Measurements from ENCODE around the gene CCDC50.

The CCDC50 gene

GRCh38 chr3:191368755-191369615, 39.8 kb downstream of the CCDC50 start:
- no peak overlapping the region for H4K8ac ChIP-seq (ENCODE audit: low read depth, low read length)
- DNase-seq = no peak
- H3K4me1 ChIP-seq (ENCODE audit: control insufficient read depth, low read depth, low read length) = no peaks in the 10 kb centered on the region
- no peak overlapping the region for H3K18ac ChIP-seq (ENCODE audit: low read length)
- H2AK5ac ChIP-seq (ENCODE audit: low read length) = no peak overlapping the region
- H2BK5ac ChIP-seq (ENCODE audit: low read length) = no peak overlapping the region
- no peaks in the 10 kb centered on the region for H3K36me3 ChIP-seq (ENCODE audit: control insufficient read depth, insufficient read depth, low read length)
- no peak overlapping the region for H3K4me2 ChIP-seq (ENCODE audit: low read length)
- H2BK15ac ChIP-seq (replicated peaks; ENCODE audit: low read depth) = no peak overlapping the region
- no peak overlapping the region for H3K4me3 ChIP-seq (ENCODE audit: low read length)
- no peak overlapping the region for H3K4ac ChIP-seq (ENCODE audit: low read depth, low read length)
- no peak overlapping the region for H3K23ac ChIP-seq (ENCODE audit: low read length)
- no peak overlapping the region for H3K56ac ChIP-seq (ENCODE audit: low read length)
- no CpG with 5 or more reads among the region's 5 CpGs for WGBS (ENCODE audit: extremely low coverage, insufficient coverage, low lambda C conversion rate)
- H3K27me3 ChIP-seq (ENCODE audit: insufficient read depth, low read length, poor library complexity) = no peaks in the 10 kb centered on the region
- H3K79me2 ChIP-seq (ENCODE audit: control insufficient read depth, insufficient read depth, low read length) = no peaks in the 10 kb centered on the region
- no peaks in the 10 kb centered on the region for H3K79me1 ChIP-seq (ENCODE audit: low read length)
- no peak overlapping the region for H4K5ac ChIP-seq (ENCODE audit: low read length)
- H3K9ac ChIP-seq (ENCODE audit: low read length) = no peak overlapping the region
- no peak overlapping the region for H2BK120ac ChIP-seq (ENCODE audit: low read depth, low read length)
- no peak overlapping the region for H3K27ac ChIP-seq (ENCODE audit: low read depth, low read length)

DNA sequence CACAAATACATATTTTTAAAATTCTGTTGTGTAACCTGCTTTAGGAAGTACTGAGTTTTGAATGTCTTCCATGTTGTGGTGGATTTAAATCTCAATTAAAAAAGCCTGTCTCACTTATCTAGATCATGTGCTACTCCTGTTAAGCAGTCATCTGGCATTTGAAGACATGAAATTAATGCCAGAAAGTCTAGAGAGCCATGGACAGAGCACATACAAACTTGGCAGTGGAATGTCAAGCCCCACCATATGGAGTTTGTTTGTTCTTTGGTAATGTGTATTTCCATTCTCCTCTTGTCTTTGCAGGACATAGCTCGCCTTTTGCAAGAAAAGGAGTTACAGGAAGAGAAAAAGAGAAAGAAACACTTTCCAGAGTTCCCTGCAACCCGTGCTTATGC, 40.4 kb downstream of the CCDC50 start:
- H2BK5ac ChIP-seq (ENCODE audit: low read length) = no peak overlapping the region
- H2BK120ac ChIP-seq (ENCODE audit: low read depth, low read length) = no peak overlapping the region
- H3K79me2 ChIP-seq (ENCODE audit: control insufficient read depth, insufficient read depth, low read length) = no peaks in the 10 kb centered on the region
- no peak overlapping the region for H3K4me3 ChIP-seq (ENCODE audit: low read length)
- WGBS (ENCODE audit: extremely low coverage, insufficient coverage, low lambda C conversion rate) = no CpG with 5 or more reads among the region's 2 CpGs
- no peak overlapping the region for H3K9ac ChIP-seq (ENCODE audit: low read length)
- H2BK15ac ChIP-seq (replicated peaks; ENCODE audit: low read depth) = no peak overlapping the region
- no peak overlapping the region for H3K56ac ChIP-seq (ENCODE audit: low read length)
- H2AK5ac ChIP-seq (ENCODE audit: low read length) = no peak overlapping the region
- DNase-seq = no peak
- no peak overlapping the region for H3K4me2 ChIP-seq (ENCODE audit: low read length)
- H3K79me1 ChIP-seq (ENCODE audit: low read length) = no peaks in the 10 kb centered on the region
- no peak overlapping the region for H4K8ac ChIP-seq (ENCODE audit: low read depth, low read length)
- H4K5ac ChIP-seq (ENCODE audit: low read length) = no peak overlapping the region
- no peaks in the 10 kb centered on the region for H3K36me3 ChIP-seq (ENCODE audit: control insufficient read depth, insufficient read depth, low read length)
- H3K4ac ChIP-seq (ENCODE audit: low read depth, low read length) = no peak overlapping the region
- no peak overlapping the region for H3K27ac ChIP-seq (ENCODE audit: low read depth, low read length)
- H3K4me1 ChIP-seq (ENCODE audit: control insufficient read depth, low read depth, low read length) = no peaks in the 10 kb centered on the region
- no peak overlapping the region for H3K18ac ChIP-seq (ENCODE audit: low read length)
- no peak overlapping the region for H3K23ac ChIP-seq (ENCODE audit: low read length)
- H3K27me3 ChIP-seq (ENCODE audit: insufficient read depth, low read length, poor library complexity) = no peaks in the 10 kb centered on the region

- Histone ChIP-seq H3K79me2 (ENCODE audit: control insufficient read depth, insufficient read depth, low read length) (no peaks in the 10 kb centered on the region), H2BK15ac (replicated peaks; ENCODE audit: low read depth) (no peak overlapping the region), H2AK5ac (ENCODE audit: low read length) (no peak overlapping the region), H3K4ac (ENCODE audit: low read depth, low read length) (no peak overlapping the region), H3K56ac (ENCODE audit: low read length) (no peak overlapping the region), H3K36me3 (ENCODE audit: control insufficient read depth, insufficient read depth, low read length) (no peaks in the 10 kb centered on the region), H3K4me1 (ENCODE audit: control insufficient read depth, low read depth, low read length) (peaks cover 1% of the 10 kb centered on the region), H3K79me1 (ENCODE audit: low read length) (no peaks in the 10 kb centered on the region), H3K4me2 (ENCODE audit: low read length) (no peak overlapping the region), H3K4me3 (ENCODE audit: low read length) (no peak overlapping the region), H2BK120ac (ENCODE audit: low read depth, low read length) (no peak overlapping the region), H4K5ac (ENCODE audit: low read length) (no peak overlapping the region), H4K8ac (ENCODE audit: low read depth, low read length) (no peak overlapping the region), H3K9ac (ENCODE audit: low read length) (no peak overlapping the region), H3K23ac (ENCODE audit: low read length) (no peak overlapping the region), H3K27me3 (ENCODE audit: insufficient read depth, low read length, poor library complexity) (no peaks in the 10 kb centered on the region), H2BK5ac (ENCODE audit: low read length) (no peak overlapping the region), H3K18ac (ENCODE audit: low read length) (no peak overlapping the region), H3K27ac (ENCODE audit: low read depth, low read length) (no peak overlapping the region)
- no peak for DNase-seq
- 100% methylated on average over 2 of the region's 2 CpGs for WGBS (ENCODE audit: extremely low coverage, insufficient coverage, low lambda C conversion rate)
Measured at GRCh38 chr3:191372122-191372521, 42.9 kb downstream of the CCDC50 start.

GRCh38 chr3:191373327-191373726, 44.1 kb downstream of the CCDC50 start:
- H4K5ac ChIP-seq (ENCODE audit: low read length) = no peak overlapping the region
- no peak overlapping the region for H3K9ac ChIP-seq (ENCODE audit: low read length)
- H3K56ac ChIP-seq (ENCODE audit: low read length) = no peak overlapping the region
- no peaks in the 10 kb centered on the region for H3K27me3 ChIP-seq (ENCODE audit: insufficient read depth, low read length, poor library complexity)
- no peak overlapping the region for H3K4ac ChIP-seq (ENCODE audit: low read depth, low read length)
- no peak overlapping the region for H3K4me2 ChIP-seq (ENCODE audit: low read length)
- H3K36me3 ChIP-seq (ENCODE audit: control insufficient read depth, insufficient read depth, low read length) = no peaks in the 10 kb centered on the region
- WGBS (ENCODE audit: extremely low coverage, insufficient coverage, low lambda C conversion rate) = no CpG with 5 or more reads among the region's 4 CpGs
- no peak overlapping the region for H2BK5ac ChIP-seq (ENCODE audit: low read length)
- no peaks in the 10 kb centered on the region for H3K79me2 ChIP-seq (ENCODE audit: control insufficient read depth, insufficient read depth, low read length)
- H3K27ac ChIP-seq (ENCODE audit: low read depth, low read length) = no peak overlapping the region
- H4K8ac ChIP-seq (ENCODE audit: low read depth, low read length) = no peak overlapping the region
- peaks cover 1% of the 10 kb centered on the region for H3K4me1 ChIP-seq (ENCODE audit: control insufficient read depth, low read depth, low read length)
- H3K23ac ChIP-seq (ENCODE audit: low read length) = no peak overlapping the region
- no peak overlapping the region for H2AK5ac ChIP-seq (ENCODE audit: low read length)
- no peak overlapping the region for H2BK120ac ChIP-seq (ENCODE audit: low read depth, low read length)
- no peaks in the 10 kb centered on the region for H3K79me1 ChIP-seq (ENCODE audit: low read length)
- H3K4me3 ChIP-seq (ENCODE audit: low read length) = no peak overlapping the region
- DNase-seq = no peak
- H3K18ac ChIP-seq (ENCODE audit: low read length) = no peak overlapping the region
- no peak overlapping the region for H2BK15ac ChIP-seq (replicated peaks; ENCODE audit: low read depth)

- H2BK120ac ChIP-seq (ENCODE audit: low read depth, low read length) = no peak overlapping the region
- no peak overlapping the region for H3K9ac ChIP-seq (ENCODE audit: low read length)
- no peak overlapping the region for H3K4me3 ChIP-seq (ENCODE audit: low read length)
- H4K5ac ChIP-seq (ENCODE audit: low read length) = no peak overlapping the region
- DNase-seq = no peak
- peaks cover 1% of the 10 kb centered on the region for H3K4me1 ChIP-seq (ENCODE audit: control insufficient read depth, low read depth, low read length)
- H3K23ac ChIP-seq (ENCODE audit: low read length) = no peak overlapping the region
- WGBS (ENCODE audit: extremely low coverage, insufficient coverage, low lambda C conversion rate) = no CpG with 5 or more reads among the region's 7 CpGs
- no peak overlapping the region for H3K27ac ChIP-seq (ENCODE audit: low read depth, low read length)
- no peaks in the 10 kb centered on the region for H3K36me3 ChIP-seq (ENCODE audit: control insufficient read depth, insufficient read depth, low read length)
- H4K8ac ChIP-seq (ENCODE audit: low read depth, low read length) = no peak overlapping the region
- H2BK5ac ChIP-seq (ENCODE audit: low read length) = no peak overlapping the region
- no peak overlapping the region for H3K4ac ChIP-seq (ENCODE audit: low read depth, low read length)
- H2BK15ac ChIP-seq (replicated peaks; ENCODE audit: low read depth) = no peak overlapping the region
- no peaks in the 10 kb centered on the region for H3K27me3 ChIP-seq (ENCODE audit: insufficient read depth, low read length, poor library complexity)
- no peak overlapping the region for H3K4me2 ChIP-seq (ENCODE audit: low read length)
- no peaks in the 10 kb centered on the region for H3K79me1 ChIP-seq (ENCODE audit: low read length)
- no peak overlapping the region for H3K56ac ChIP-seq (ENCODE audit: low read length)
- H3K79me2 ChIP-seq (ENCODE audit: control insufficient read depth, insufficient read depth, low read length) = no peaks in the 10 kb centered on the region
- no peak overlapping the region for H3K18ac ChIP-seq (ENCODE audit: low read length)
- H2AK5ac ChIP-seq (ENCODE audit: low read length) = no peak overlapping the region
Measured at GRCh38 chr3:191376516-191377141, 47.4 kb downstream of the CCDC50 start.
